ENCODE results near the gene USP2. TPM values are rescaled to one million over a fixed set of nuclear protein-coding genes. Genes with fewer than 3 reads are reported as not detected.

The USP2 gene
- total RNA-seq, 2 experiments from 2014 or later, result 0.58 to 0.71 TPM

GRCh38 chr11:119345685-119346084, 35.8 kb downstream of the USP2 start:
- CTCF ChIA-PET, result interaction anchor here (0.6 to 4.3 kb wide), 3 partner anchors 10 to 64 kb away, joined by 3 to 25 read pairs (median 5); no protein-coding TSS in a partner anchor
- peaks cover 27% of the 10 kb centered on the region for H3K27me3 Mint-ChIP-seq
- intact Hi-C loops (cut with DNase I, micrococcal nuclease), result no loop called here
- POLR2A ChIA-PET, result interaction anchor here (1.1 kb wide), 1 partner anchor 26 kb away, joined by 3 read pairs; no protein-coding TSS in a partner anchor
- no peaks in the 10 kb centered on the region for H3K36me3 Mint-ChIP-seq (ENCODE audit: low read depth)
- peaks cover 9% of the 10 kb centered on the region for H3K4me1 Mint-ChIP-seq
- H3K9me3 Mint-ChIP-seq (ENCODE audit: low read depth), result no peaks in the 10 kb centered on the region
- no peak overlapping the region for H3K4me3 Mint-ChIP-seq
- DNase-seq (no peak), ATAC-seq (no peak)
- no peak overlapping the region for H3K27ac Mint-ChIP-seq

GRCh38 chr11:119344291-119345010, 37.0 kb downstream of the USP2 start:
- POLR2A ChIA-PET, result interaction anchor here (0.6 to 1.1 kb wide), 2 partner anchors 25 to 102 kb away, joined by 3 read pairs; no protein-coding TSS in a partner anchor
- no peak overlapping the region for H3K4me3 Mint-ChIP-seq
- intact Hi-C loops (cut with DNase I, micrococcal nuclease), result no loop called here
- CTCF ChIA-PET, result interaction anchor here (0.8 to 4.3 kb wide), 2 partner anchors 11 to 38 kb away, joined by 3 to 25 read pairs; no protein-coding TSS in a partner anchor
- H3K36me3 Mint-ChIP-seq (ENCODE audit: low read depth), result no peaks in the 10 kb centered on the region
- no peaks in the 10 kb centered on the region for H3K9me3 Mint-ChIP-seq (ENCODE audit: low read depth)
- no peak for DNase-seq
- peaks cover 5% of the 10 kb centered on the region for H3K4me1 Mint-ChIP-seq
- H3K27me3 Mint-ChIP-seq, result peaks cover 27% of the 10 kb centered on the region
- ATAC-seq, result no peak
- no peak overlapping the region for H3K27ac Mint-ChIP-seq

- Mint-ChIP-seq H3K4me3 (no peak overlapping the region), H3K27ac (no peak overlapping the region), H3K4me1 (peaks cover 5% of the 10 kb centered on the region), H3K36me3 (ENCODE audit: low read depth) (peaks cover 2% of the 10 kb centered on the region), H3K27me3 (peaks cover 33% of the 10 kb centered on the region), H3K9me3 (ENCODE audit: low read depth) (no peaks in the 10 kb centered on the region)
- ATAC-seq (no peak), DNase-seq (no peak)
- intact Hi-C loops (cut with DNase I, micrococcal nuclease), result no loop called here
- ChIA-PET CTCF (interaction anchor here (0.8 to 4.3 kb wide), 4 partner anchors 9 to 131 kb away, joined by 3 to 25 read pairs (median 4); partner anchors contain the start of gene RNF26), POLR2A (interaction anchor here (0.5 kb wide), 1 partner anchor 554 kb away, joined by 4 read pairs; no protein-coding TSS in a partner anchor)
These were observed 37.8 kb downstream of the USP2 start for GRCh38 chr11:119343726-119344125.

- peaks cover 13% of the 10 kb centered on the region for H3K4me1 Mint-ChIP-seq
- H3K36me3 Mint-ChIP-seq (ENCODE audit: low read depth), result peaks cover 2% of the 10 kb centered on the region
- intact Hi-C loops (cut with DNase I, micrococcal nuclease), result no loop called here
- DNase-seq (no peak), ATAC-seq (no peak)
- no peak overlapping the region for H3K4me3 Mint-ChIP-seq
- ChIA-PET POLR2A (no interaction called here), CTCF (interaction anchor here (1.0 to 4.3 kb wide), 4 partner anchors 8 to 132 kb away, joined by 4 to 25 read pairs (median 8); partner anchors contain the start of gene RNF26)
- peaks cover 34% of the 10 kb centered on the region for H3K27me3 Mint-ChIP-seq
- H3K9me3 Mint-ChIP-seq (ENCODE audit: low read depth), result no peaks in the 10 kb centered on the region
- H3K27ac Mint-ChIP-seq, result no peak overlapping the region
These were observed 38.9 kb downstream of the USP2 start for GRCh38 chr11:119342362-119343130.

GRCh38 chr11:119342023-119342300, 39.5 kb downstream of the USP2 start:
- ATAC-seq (no peak), DNase-seq (no peak)
- ChIA-PET POLR2A (no interaction called here), CTCF (interaction anchor here (1.0 to 4.3 kb wide), 3 partner anchors 14 to 41 kb away, joined by 3 to 25 read pairs (median 11); no protein-coding TSS in a partner anchor)
- intact Hi-C loops (cut with DNase I, micrococcal nuclease), result no loop called here
- Mint-ChIP-seq H3K9me3 (ENCODE audit: low read depth) (no peaks in the 10 kb centered on the region), H3K4me3 (no peak overlapping the region), H3K27me3 (peaks cover 32% of the 10 kb centered on the region), H3K36me3 (ENCODE audit: low read depth) (peaks cover 2% of the 10 kb centered on the region), H3K4me1 (peaks cover 13% of the 10 kb centered on the region), H3K27ac (no peak overlapping the region)

- peaks cover 18% of the 10 kb centered on the region for H3K4me1 Mint-ChIP-seq
- ChIA-PET CTCF (interaction anchor here (0.6 to 2.1 kb wide), 5 partner anchors 15 to 129 kb away, joined by 3 to 11 read pairs (median 3); no protein-coding TSS in a partner anchor), POLR2A (no interaction called here)
- H3K9me3 Mint-ChIP-seq (ENCODE audit: low read depth), result no peaks in the 10 kb centered on the region
- H3K27ac Mint-ChIP-seq, result no peak overlapping the region
- DNase-seq, result no peak
- peaks cover 4% of the 10 kb centered on the region for H3K36me3 Mint-ChIP-seq (ENCODE audit: low read depth)
- ATAC-seq, result no peak
- intact Hi-C loops (cut with DNase I, micrococcal nuclease), result no loop called here
- peaks cover 28% of the 10 kb centered on the region for H3K27me3 Mint-ChIP-seq
- no peak overlapping the region for H3K4me3 Mint-ChIP-seq
These were observed 40.1 kb downstream of the USP2 start for GRCh38 chr11:119341222-119342022.

- no peak within 1 kb of the TSS for H3K27ac Mint-ChIP-seq
- ChIA-PET POLR2A (no interaction called here), CTCF (interaction anchor here (0.6 to 3.7 kb wide), 12 partner anchors 9 to 275 kb away, joined by 3 to 69 read pairs (median 3); no protein-coding TSS in a partner anchor)
- ATAC-seq (no peak), DNase-seq (no peak)
- no peak within 1 kb of the TSS for H3K4me3 Mint-ChIP-seq
- peaks cover 26% of the 10 kb centered on the region for H3K4me1 Mint-ChIP-seq
- peaks cover 27% of the 10 kb centered on the region for H3K27me3 Mint-ChIP-seq
- no peaks in the 10 kb centered on the region for H3K9me3 Mint-ChIP-seq (ENCODE audit: low read depth)
- intact Hi-C loops (cut with DNase I, micrococcal nuclease), result no loop called here
- H3K36me3 Mint-ChIP-seq (ENCODE audit: low read depth), result peaks cover 7% of the 10 kb centered on the region
These were observed 40.9 kb downstream of the USP2 start, which contains the start of gene C1QTNF5 for GRCh38 chr11:119340335-119341221. Gene C1QTNF5 (minus strand): TSS chr11:119340883. CDS start chr11:119340397, 486 bp downstream.

- H3K27ac Mint-ChIP-seq, result no peak overlapping the region
- H3K4me1 Mint-ChIP-seq, result peaks cover 34% of the 10 kb centered on the region
- ATAC-seq (peak; percentile 18), DNase-seq (peak; percentile 70)
- peaks cover 7% of the 10 kb centered on the region for H3K36me3 Mint-ChIP-seq (ENCODE audit: low read depth)
- no peaks in the 10 kb centered on the region for H3K9me3 Mint-ChIP-seq (ENCODE audit: low read depth)
- ChIA-PET POLR2A (no interaction called here), CTCF (interaction anchor here (0.6 to 3.7 kb wide), 9 partner anchors 8 to 274 kb away, joined by 3 to 69 read pairs (median 3); no protein-coding TSS in a partner anchor)
- intact Hi-C loops (cut with DNase I, micrococcal nuclease), result loop anchor here in 1 of 2 experiments (2.0 to 5.0 kb wide), 2 partner anchors 133 to 273 kb away; partner anchors contain the start of gene VPS11
- peak overlapping the region; percentile 21 for H3K4me3 Mint-ChIP-seq
- peaks cover 27% of the 10 kb centered on the region for H3K27me3 Mint-ChIP-seq
These were observed 41.7 kb downstream of the USP2 start for GRCh38 chr11:119339589-119340334.

- Mint-ChIP-seq H3K9me3 (ENCODE audit: low read depth) (no peaks in the 10 kb centered on the region), H3K4me1 (peaks cover 34% of the 10 kb centered on the region), H3K27me3 (peaks cover 27% of the 10 kb centered on the region), H3K4me3 (peak overlapping the region; percentile 21), H3K27ac (no peak overlapping the region), H3K36me3 (ENCODE audit: low read depth) (peaks cover 7% of the 10 kb centered on the region)
- ATAC-seq (no peak), DNase-seq (no peak)
- POLR2A ChIA-PET, result interaction anchor here (1.0 to 1.3 kb wide), 3 partner anchors 18 to 244 kb away, joined by 4 to 5 read pairs (median 4); a partner anchor contains a TSS
- CTCF ChIA-PET, result interaction anchor here (0.5 to 3.7 kb wide), 26 partner anchors 10 to 975 kb away, joined by 3 to 69 read pairs (median 6); partner anchors contain the start of genes C2CD2L, CBL, MCAM and THY1
- intact Hi-C loops (cut with DNase I, micrococcal nuclease), result loop anchor here in 1 of 2 experiments (1.0 to 5.0 kb wide), 4 partner anchors 18 to 272 kb away; partner anchors contain the start of genes USP2 and VPS11
These were observed 42.4 kb downstream of the USP2 start for GRCh38 chr11:119338965-119339588.
